NB4 (cell line): Measurements from ENCODE around the gene SPTBN5.

Experiments used
- CTCF ChIP-seq: IDR thresholded peaks from one replicate; pipeline ENCODE4 v1.5.1; 2012; ENCODE audit warnings: low read depth, low read length
- MAX ChIP-seq: IDR thresholded peaks from 2 replicates; pipeline ENCODE4 v1.6.1; 2011; ENCODE audit warnings: low read depth, low read length
- MYC ChIP-seq: IDR thresholded peaks from 2 replicates; pipeline ENCODE4 v1.6.1; 2011; ENCODE audit warnings: low read depth, low read length
- POLR2A ChIP-seq: IDR thresholded peaks from 2 replicates; pipeline ENCODE4 v1.6.1; 2011; ENCODE audit warnings: mild to moderate bottlenecking; ENCODE audit not compliant: insufficient read length; ENCODE audit errors: extremely low read depth

GRCh38 chr15:41870689-41871081 is 23.2 kb downstream of the SPTBN5 start:
- no peak for TF ChIP-seq CTCF
- no peak for TF ChIP-seq MAX
- TF ChIP-seq POLR2A: no peak
- no peak for TF ChIP-seq MYC
